AG09319 (cell line): ENCODE results near the gene FLNB.

Experiments
- DNase-seq: peaks from one replicate; pipeline ENCODE4 v3.0.0-alpha.2; 2010; ENCODE audit warnings: low read depth; ENCODE audit errors: extremely low read depth
- TF ChIP-seq, protein P1 (sequence below): IDR thresholded peaks from 2 replicates; pipeline ENCODE4 v1.5.1; 2011; ENCODE audit warnings: low read depth, mild to moderate bottlenecking, inconsistent platforms, low read length, moderate library complexity

FLNB gene

GRCh38 chr3:58034738-58035523 is 26.7 kb downstream of the FLNB start:
- no peak for DNase-seq
- TF ChIP-seq, protein P1, sequence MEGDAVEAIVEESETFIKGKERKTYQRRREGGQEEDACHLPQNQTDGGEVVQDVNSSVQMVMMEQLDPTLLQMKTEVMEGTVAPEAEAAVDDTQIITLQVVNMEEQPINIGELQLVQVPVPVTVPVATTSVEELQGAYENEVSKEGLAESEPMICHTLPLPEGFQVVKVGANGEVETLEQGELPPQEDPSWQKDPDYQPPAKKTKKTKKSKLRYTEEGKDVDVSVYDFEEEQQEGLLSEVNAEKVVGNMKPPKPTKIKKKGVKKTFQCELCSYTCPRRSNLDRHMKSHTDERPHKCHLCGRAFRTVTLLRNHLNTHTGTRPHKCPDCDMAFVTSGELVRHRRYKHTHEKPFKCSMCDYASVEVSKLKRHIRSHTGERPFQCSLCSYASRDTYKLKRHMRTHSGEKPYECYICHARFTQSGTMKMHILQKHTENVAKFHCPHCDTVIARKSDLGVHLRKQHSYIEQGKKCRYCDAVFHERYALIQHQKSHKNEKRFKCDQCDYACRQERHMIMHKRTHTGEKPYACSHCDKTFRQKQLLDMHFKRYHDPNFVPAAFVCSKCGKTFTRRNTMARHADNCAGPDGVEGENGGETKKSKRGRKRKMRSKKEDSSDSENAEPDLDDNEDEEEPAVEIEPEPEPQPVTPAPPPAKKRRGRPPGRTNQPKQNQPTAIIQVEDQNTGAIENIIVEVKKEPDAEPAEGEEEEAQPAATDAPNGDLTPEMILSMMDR: no peak

DNA sequence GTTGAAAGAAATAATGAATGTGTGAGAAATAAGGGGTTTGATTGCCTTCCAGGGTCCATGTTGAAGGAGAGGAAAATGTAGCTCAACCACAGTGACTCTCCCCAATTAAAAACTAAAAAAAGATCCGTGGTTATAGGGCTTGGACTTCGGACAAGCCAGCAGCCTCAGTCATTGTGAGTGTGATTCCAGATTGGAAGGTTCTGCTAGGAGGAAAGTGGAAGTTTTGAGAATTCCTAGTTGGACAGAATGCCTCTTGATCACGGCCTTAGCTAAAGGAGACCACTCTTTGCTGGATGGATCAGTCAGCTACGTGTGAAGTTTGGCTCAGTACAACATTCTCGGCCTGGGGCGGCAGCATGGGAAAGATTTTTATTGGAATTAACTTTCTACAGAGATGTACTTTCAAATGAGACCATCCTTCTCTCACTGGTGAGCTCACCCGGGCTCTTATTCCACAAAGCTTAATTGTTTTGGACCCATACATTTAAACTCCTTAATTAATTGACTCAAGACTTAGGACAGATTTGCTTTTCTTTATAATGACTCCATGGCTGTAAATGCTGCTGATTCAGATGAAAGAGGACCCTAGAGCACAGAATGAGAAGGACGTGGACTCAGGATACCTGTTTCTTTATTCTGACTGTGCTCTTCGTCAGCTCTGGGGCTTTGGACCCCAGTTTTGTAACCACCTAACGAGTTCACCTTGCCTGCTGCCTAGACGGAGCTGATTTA is 27.5 kb downstream of the FLNB start:
- DNase-seq: no peak
- TF ChIP-seq, protein P1: no peak

DNA sequence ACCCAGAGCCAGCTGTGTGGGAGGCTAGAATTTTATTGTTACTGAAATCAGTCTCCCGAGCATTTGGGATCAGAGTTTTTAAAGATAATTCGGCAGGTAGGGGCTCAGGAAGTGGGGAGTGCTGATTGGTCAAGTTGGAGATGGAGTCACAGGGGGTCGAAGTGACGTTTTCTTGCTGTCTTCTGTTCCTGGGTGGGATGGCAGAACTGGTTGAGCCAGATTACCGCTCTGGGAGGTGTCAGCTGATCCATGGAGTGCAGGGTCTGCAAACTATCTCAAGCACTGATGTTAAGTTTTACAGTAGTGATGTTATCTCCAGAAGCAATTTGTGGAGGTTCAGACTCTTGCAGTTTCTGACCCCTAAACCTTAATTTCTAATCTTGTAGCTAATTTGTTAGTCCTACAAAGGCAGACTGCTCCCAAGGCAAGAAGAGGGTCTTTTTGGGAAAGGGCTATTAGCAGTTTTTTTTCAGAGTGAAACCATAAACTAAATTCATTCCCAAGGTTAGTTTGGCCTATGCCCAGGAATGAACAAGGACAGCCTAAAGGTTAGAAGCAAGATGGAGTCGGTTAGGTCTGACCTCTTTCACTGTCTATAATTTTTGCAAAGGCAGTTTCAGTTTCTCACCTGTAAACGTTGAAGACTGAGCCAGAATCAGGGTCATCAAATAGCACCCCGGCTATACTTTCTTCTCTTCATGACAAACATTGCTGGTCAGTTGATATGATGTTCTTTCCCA is 28.2 kb downstream of the FLNB start:
- DNase-seq: no peak
- TF ChIP-seq, protein P1: no peak

DNA sequence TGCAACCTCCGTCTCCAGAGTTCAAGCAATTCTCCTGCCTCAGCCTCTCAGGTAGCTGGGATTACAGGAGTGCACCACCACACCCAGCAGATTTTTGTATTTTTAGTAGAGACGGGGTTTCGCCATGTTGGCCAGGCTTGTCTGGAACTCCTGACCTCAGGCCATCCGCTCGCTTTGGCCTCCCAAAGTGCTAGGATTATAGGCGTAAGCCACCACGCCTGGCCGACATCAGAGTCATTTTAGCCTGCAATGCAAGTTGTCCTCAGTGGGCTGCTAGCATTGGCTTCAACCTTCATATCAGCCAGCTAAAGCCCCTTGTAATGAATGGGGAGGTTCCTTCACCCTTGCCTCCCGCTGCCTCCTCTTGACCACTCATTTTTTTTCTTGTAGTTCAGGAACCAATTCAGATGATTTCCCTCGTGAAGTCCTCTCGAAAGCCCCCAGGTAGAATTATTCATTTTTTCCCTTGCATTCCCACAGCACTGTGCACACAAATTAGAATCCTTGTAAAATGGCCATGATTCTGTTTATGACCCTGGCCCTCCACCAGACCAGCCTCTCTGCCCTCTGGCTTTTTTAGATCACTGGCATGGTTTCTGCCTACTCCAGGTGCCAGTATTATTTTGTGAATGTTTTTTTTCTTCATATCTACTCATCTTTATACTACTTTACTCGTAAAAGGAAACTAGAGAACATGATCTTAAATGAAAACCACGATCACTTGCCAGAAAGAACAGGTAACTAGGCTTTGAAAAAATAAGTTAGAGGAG is 29.1 kb downstream of the FLNB start:
- no peak for DNase-seq
- TF ChIP-seq, protein P1: no peak

DNA sequence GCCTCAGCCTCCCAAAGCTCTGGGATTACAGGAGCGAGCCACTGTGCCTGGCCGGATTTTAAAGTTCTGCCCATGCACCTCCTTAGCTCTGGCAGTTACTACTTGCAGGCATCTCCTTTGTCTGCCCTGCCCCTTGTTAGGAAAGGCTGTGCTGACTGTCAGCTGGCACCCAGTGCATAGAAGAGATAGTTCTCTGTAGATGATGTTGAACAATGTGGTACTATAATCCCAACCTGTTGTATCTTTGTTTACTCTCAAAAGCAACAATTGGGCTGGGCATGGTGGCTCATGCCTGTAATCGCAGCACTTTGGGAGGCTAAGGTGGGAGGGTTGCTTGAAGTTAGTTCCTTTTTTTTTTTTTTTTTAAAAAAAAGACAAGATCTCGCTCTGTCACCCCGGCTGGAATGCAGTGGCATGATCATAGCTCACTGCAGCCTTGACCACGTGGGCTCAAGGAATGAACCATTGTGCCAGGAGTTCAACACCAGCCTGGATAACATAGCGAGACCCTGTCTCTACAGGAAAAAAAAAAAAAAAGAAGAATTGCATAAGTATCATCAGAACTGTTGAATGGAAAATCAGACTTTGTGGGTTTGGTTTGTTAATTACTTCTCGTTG is 30.6 kb downstream of the FLNB start:
- TF ChIP-seq, protein P1: no peak
- no peak for DNase-seq

- TF ChIP-seq, protein P1: no peak
- no peak for DNase-seq
Measured at GRCh38 chr3:58039601-58040000, 31.4 kb downstream of the FLNB start.
